H1 (cell line): ENCODE results near the gene NCAPG2. TPM values are rescaled to one million over a fixed set of nuclear protein-coding genes. Genes with fewer than 3 reads are reported as not detected.

ENCODE experiments used
- ASH2L ChIP-seq: fragments of 200-600, 300-600 bp; sonication (generic); IDR thresholded peaks from one replicate; pipeline ENCODE4 v1.7.1; 2017; ENCODE audit warnings: low read length
- CHD1 ChIP-seq: IDR thresholded peaks from 2 replicates; pipeline ENCODE4 v1.6.1; 2012; ENCODE audit warnings: low read depth, low read length, improper control_type of control experiment
- CHD2 ChIP-seq: IDR thresholded peaks from 2 replicates; pipeline ENCODE4 v1.6.1; 2012; ENCODE audit warnings: low read length, improper control_type of control experiment
- CHD7 ChIP-seq: fragments of 300-600 bp; sonication (generic); IDR thresholded peaks from 2 replicates; pipeline ENCODE4 v1.7.1; 2012; ENCODE audit warnings: low read length, moderate library complexity, mild to moderate bottlenecking, inconsistent platforms; ENCODE audit not compliant: insufficient replicate concordance
- FOSL1 ChIP-seq: IDR thresholded peaks from 2 replicates; pipeline ENCODE4 v1.6.1; 2011; ENCODE audit warnings: mild to moderate bottlenecking, low read depth, low read length, moderate library complexity; ENCODE audit not compliant: insufficient read depth
- GTF2F1 ChIP-seq: IDR thresholded peaks from 2 replicates; pipeline ENCODE4 v1.6.1; 2012; ENCODE audit warnings: low read depth, low read length, improper control_type of control experiment, borderline replicate concordance
- HDAC6 ChIP-seq: IDR thresholded peaks from one replicate; pipeline ENCODE4 v1.7.1; 2012; ENCODE audit warnings: low read depth, mild to moderate bottlenecking, inconsistent platforms, low read length, moderate library complexity
- KDM4A ChIP-seq: IDR thresholded peaks from one replicate; pipeline ENCODE4 v1.7.1; 2012; ENCODE audit warnings: low read depth, mild to moderate bottlenecking, moderate library complexity, low read length, inconsistent platforms; ENCODE audit not compliant: severe bottlenecking
- NRF1 ChIP-seq: IDR thresholded peaks from 2 replicates; pipeline ENCODE4 v1.6.1; 2011; ENCODE audit warnings: mild to moderate bottlenecking, low read depth, low read length, improper control_type of control experiment
- RNF2 ChIP-seq: fragments of 200-900, 300-1000 bp; sonication (generic); IDR thresholded peaks from 2 replicates; pipeline ENCODE4 v1.7.1; 2016; ENCODE audit warnings: borderline replicate concordance, low read depth, mild to moderate bottlenecking, antibody characterized with exemption, low read length; ENCODE audit not compliant: poor library complexity, severe bottlenecking; ENCODE audit errors: missing control alignments
- SIX5 ChIP-seq: IDR thresholded peaks from 2 replicates; pipeline ENCODE4 v1.6.1; 2011; ENCODE audit warnings: mild to moderate bottlenecking, low read depth, low read length
- polyA plus RNA-seq, 7 experiments: library from polyadenylated mRNA; depleted of rRNA in 3 of 7; stranded (reverse) in 5 of 7; unstranded in 2 of 7; fragments of >200 nt in 5 of 7; fragments of 200-250 nt in 2 of 7; gene quantifications; 1 replicate in 5 of 7; 2 replicates in 1 of 7; 4 replicates in 1 of 7; pipeline versions ENCODE4 v1.2.1 to v1.2.3, GENCODE V29; 2011 to 2013; ENCODE audit warnings: missing spikeins in 2 of 7, mixed read lengths in 2 of 7
- total RNA-seq: library from RNA; stranded (reverse); fragmentation: NEBNext Ultra II Directional; extraction: Animal tissue kit (Norgen Biotek cat#: 25700); gene quantifications from 2 replicates; pipeline ENCODE4 v1.2.1, GENCODE V29; 2021

The NCAPG2 gene
- total and polyA plus RNA-seq, 2 of the 8 experiments (the other 6 are each of a cell fraction or from before 2014, with no cell fraction given): 49.9 to 119 TPM

- TF ChIP-seq CHD7 (no peak), CHD2 (no peak), SIX5 (no peak), ASH2L (no peak), FOSL1 (no peak), KDM4A (no peak), CHD1 (no peak), NRF1 (no peak), GTF2F1 (no peak), RNF2 (no peak), HDAC6 (no peak)
Observed at GRCh38 chr7:158740013-158740656, 35.5 kb upstream of the NCAPG2 start (continued).
